OCI-LY3 (cell line): Measurements from ENCODE around the gene LCE1A.

Experiments used
- EZH2phosphoT487 ChIP-seq: fragments of 200-600 bp; shearing (Covaris generic); IDR thresholded peaks from 2 replicates; pipeline ENCODE4 v1.6.1; 2018; ENCODE audit warnings: antibody characterized with exemption, mixed run types, low read depth
- TF ChIP-seq, protein P1 (sequence below): fragments of 200-600, 300-600 bp; sonication (generic); IDR thresholded peaks from 2 replicates; pipeline ENCODE4 v1.5.1; 2014; ENCODE audit warnings: antibody characterized with exemption, low read length, low read depth

DNA sequence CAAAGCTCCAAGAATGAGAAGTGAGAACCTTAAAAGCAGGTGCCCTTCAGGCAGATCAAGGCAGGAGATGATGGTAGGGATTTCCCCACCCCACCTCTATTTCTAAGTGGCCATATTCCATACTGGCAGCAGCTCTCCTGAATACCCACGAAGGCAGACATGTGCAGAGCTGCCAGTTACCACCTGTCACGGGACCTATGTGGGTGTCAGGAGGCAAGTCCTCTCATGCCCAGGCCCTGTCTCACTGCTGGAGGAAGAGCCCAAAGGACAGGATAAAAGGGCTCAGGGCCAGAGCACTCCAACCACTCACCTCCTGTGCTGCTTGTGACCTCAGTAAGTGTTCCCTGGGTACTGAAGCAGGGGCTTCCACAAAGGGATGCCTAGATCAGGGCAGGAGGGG is 16.2 kb upstream of the LCE1A start:
- TF ChIP-seq, protein P1, sequence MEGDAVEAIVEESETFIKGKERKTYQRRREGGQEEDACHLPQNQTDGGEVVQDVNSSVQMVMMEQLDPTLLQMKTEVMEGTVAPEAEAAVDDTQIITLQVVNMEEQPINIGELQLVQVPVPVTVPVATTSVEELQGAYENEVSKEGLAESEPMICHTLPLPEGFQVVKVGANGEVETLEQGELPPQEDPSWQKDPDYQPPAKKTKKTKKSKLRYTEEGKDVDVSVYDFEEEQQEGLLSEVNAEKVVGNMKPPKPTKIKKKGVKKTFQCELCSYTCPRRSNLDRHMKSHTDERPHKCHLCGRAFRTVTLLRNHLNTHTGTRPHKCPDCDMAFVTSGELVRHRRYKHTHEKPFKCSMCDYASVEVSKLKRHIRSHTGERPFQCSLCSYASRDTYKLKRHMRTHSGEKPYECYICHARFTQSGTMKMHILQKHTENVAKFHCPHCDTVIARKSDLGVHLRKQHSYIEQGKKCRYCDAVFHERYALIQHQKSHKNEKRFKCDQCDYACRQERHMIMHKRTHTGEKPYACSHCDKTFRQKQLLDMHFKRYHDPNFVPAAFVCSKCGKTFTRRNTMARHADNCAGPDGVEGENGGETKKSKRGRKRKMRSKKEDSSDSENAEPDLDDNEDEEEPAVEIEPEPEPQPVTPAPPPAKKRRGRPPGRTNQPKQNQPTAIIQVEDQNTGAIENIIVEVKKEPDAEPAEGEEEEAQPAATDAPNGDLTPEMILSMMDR = no peak
- no peak for TF ChIP-seq EZH2phosphoT487
